Keratinocyte (primary cell): ENCODE measurements around the gene CD81.

Experiments used
- EZH2 ChIP-seq: IDR thresholded peaks from one replicate; pipeline ENCODE4 v1.6.1; 2012; ENCODE audit warnings: inconsistent platforms, mild to moderate bottlenecking, low read length, moderate library complexity
- TF ChIP-seq, protein P1 (sequence below), 3 experiments: IDR thresholded peaks in 1 of 3; conservative IDR thresholded peaks in 1 of 3; optimal IDR thresholded peaks in 1 of 3; 2 replicates in 2 of 3; 3 replicates in 1 of 3; pipeline versions ENCODE3 to v1.5.1; 2011; ENCODE audit warnings: low read length in 3 of 3, mild to moderate bottlenecking in 3 of 3, moderate library complexity in 2 of 3, control low read depth in 1 of 3, inconsistent platforms in 1 of 3; ENCODE audit not compliant: insufficient read depth in 2 of 3; ENCODE audit errors: extremely low read depth in 1 of 3

DNA sequence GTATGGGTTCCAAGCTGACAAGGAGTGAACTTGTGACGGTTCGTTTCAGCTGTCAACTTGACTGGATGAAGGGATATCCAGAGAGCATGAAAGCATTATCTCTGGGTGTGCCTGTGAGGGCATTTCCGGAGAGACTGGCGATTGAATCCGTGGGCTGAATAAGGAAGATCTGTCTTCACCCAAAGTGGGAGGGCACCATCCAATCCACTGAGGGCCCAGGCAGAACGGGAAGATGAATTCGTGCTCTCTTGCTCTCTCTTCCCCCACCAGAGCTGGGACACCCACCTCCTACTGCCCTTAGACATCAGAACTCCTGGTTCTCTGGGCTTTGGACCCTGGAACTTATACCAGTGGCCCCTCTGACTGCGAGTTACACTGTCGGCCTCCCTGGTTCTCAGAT, 15.5 kb upstream of the CD81 start:
- TF ChIP-seq, protein P1, sequence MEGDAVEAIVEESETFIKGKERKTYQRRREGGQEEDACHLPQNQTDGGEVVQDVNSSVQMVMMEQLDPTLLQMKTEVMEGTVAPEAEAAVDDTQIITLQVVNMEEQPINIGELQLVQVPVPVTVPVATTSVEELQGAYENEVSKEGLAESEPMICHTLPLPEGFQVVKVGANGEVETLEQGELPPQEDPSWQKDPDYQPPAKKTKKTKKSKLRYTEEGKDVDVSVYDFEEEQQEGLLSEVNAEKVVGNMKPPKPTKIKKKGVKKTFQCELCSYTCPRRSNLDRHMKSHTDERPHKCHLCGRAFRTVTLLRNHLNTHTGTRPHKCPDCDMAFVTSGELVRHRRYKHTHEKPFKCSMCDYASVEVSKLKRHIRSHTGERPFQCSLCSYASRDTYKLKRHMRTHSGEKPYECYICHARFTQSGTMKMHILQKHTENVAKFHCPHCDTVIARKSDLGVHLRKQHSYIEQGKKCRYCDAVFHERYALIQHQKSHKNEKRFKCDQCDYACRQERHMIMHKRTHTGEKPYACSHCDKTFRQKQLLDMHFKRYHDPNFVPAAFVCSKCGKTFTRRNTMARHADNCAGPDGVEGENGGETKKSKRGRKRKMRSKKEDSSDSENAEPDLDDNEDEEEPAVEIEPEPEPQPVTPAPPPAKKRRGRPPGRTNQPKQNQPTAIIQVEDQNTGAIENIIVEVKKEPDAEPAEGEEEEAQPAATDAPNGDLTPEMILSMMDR (optimal IDR thresholded peaks at IDR 0.05 in 1 of 3, IDR thresholded peaks at IDR 0.05 in 1 of 3, conservative IDR thresholded peaks at IDR 0.05 in 1 of 3; ENCODE audit: extremely low read depth in 1 of 3, insufficient read depth in 2 of 3, low read length in 3 of 3), result no peak
- TF ChIP-seq EZH2, result no peak
